H1 (cell line): Measurements from ENCODE around the gene MAPK8IP3. TPM values are rescaled to one million over a fixed set of nuclear protein-coding genes. Genes with fewer than 3 reads are reported as not detected.

Experiments used
- ASH2L ChIP-seq: fragments of 200-600, 300-600 bp; sonication (generic); IDR thresholded peaks from one replicate; pipeline ENCODE4 v1.7.1; 2017; ENCODE audit warnings: low read length
- BACH1 ChIP-seq: IDR thresholded peaks from 2 replicates; pipeline ENCODE4 v1.6.1; 2012; ENCODE audit warnings: low read length, improper control_type of control experiment
- BCL11A ChIP-seq, 2 experiments: IDR thresholded peaks; one replicate each; pipeline ENCODE4 v1.6.1; 2011; ENCODE audit warnings: low read depth in 2 of 2, low read length in 2 of 2, mild to moderate bottlenecking in 2 of 2
- CBX5 ChIP-seq: fragments of 300-800, 300-1000 bp; sonication (generic); IDR thresholded peaks from 2 replicates; pipeline ENCODE4 v1.7.1; 2016; ENCODE audit warnings: antibody characterized with exemption, low read length, low read depth
- CBX8 ChIP-seq: fragments of 300-800, 300-1000 bp; sonication (generic); IDR thresholded peaks from 2 replicates; pipeline ENCODE4 v1.7.1; 2016; ENCODE audit warnings: low read depth, low read length, borderline replicate concordance
- CREB1 ChIP-seq: IDR thresholded peaks from 2 replicates; pipeline ENCODE4 v1.6.1; 2012; ENCODE audit warnings: inconsistent platforms
- EGR1 ChIP-seq: IDR thresholded peaks from 2 replicates; pipeline ENCODE4 v1.6.1; 2011; ENCODE audit warnings: low read depth, low read length, borderline replicate concordance
- GTF2F1 ChIP-seq: IDR thresholded peaks from 2 replicates; pipeline ENCODE4 v1.6.1; 2012; ENCODE audit warnings: low read depth, low read length, improper control_type of control experiment, borderline replicate concordance
- HDAC2 ChIP-seq, 2 experiments: fragments of 300-600 bp in 1 of 2; sonication (generic) in 1 of 2; IDR thresholded peaks; 2 replicates each; pipeline ENCODE4 v1.6.1; 2011 to 2012; ENCODE audit warnings: low read depth in 2 of 2, low read length in 2 of 2, mild to moderate bottlenecking in 2 of 2, moderate library complexity in 2 of 2, borderline replicate concordance in 1 of 2, inconsistent platforms in 1 of 2
- HDAC6 ChIP-seq: IDR thresholded peaks from one replicate; pipeline ENCODE4 v1.7.1; 2012; ENCODE audit warnings: low read depth, mild to moderate bottlenecking, inconsistent platforms, low read length, moderate library complexity
- KDM1A ChIP-seq: fragments of 200-600, 300-600 bp; sonication (generic); IDR thresholded peaks from 2 replicates; pipeline ENCODE4 v1.7.1; 2016; ENCODE audit warnings: mild to moderate bottlenecking, low read length, borderline replicate concordance
- MAFK ChIP-seq: IDR thresholded peaks from 2 replicates; pipeline ENCODE4 v1.6.1; 2012; ENCODE audit warnings: low read depth, mild to moderate bottlenecking, improper control_type of control experiment, low read length
- NRF1 ChIP-seq: IDR thresholded peaks from 2 replicates; pipeline ENCODE4 v1.6.1; 2011; ENCODE audit warnings: mild to moderate bottlenecking, low read depth, low read length, improper control_type of control experiment
- PHF8 ChIP-seq: fragments of 200-600 bp; sonication (generic); conservative IDR thresholded peaks from 2 replicates; pipeline ENCODE4 v1.7.1; 2012; ENCODE audit warnings: low read depth, mild to moderate bottlenecking, inconsistent platforms, low read length, moderate library complexity
- POLR2A ChIP-seq, 2 experiments: IDR thresholded peaks; 1 replicate in 1 of 2; 2 replicates in 1 of 2; pipeline ENCODE4 v1.6.1; 2011; ENCODE audit warnings: low read depth in 2 of 2, low read length in 2 of 2, mild to moderate bottlenecking in 2 of 2; ENCODE audit errors: control extremely low read depth in 1 of 2
- POLR2AphosphoS5 ChIP-seq: IDR thresholded peaks from 2 replicates; pipeline ENCODE4 v1.6.1; 2011; ENCODE audit warnings: low read depth, low read length
- RAD21 ChIP-seq, 2 experiments: IDR thresholded peaks in 1 of 2; conservative IDR thresholded peaks in 1 of 2; 2 replicates each; pipeline ENCODE4 v1.6.1; 2011; ENCODE audit warnings: low read depth in 2 of 2, low read length in 2 of 2, improper control_type of control experiment in 1 of 2, inconsistent platforms in 1 of 2, mild to moderate bottlenecking in 1 of 2, moderate library complexity in 1 of 2
- SP2 ChIP-seq: IDR thresholded peaks from 2 replicates; pipeline ENCODE4 v1.6.1; 2012; ENCODE audit warnings: mild to moderate bottlenecking, low read length, inconsistent platforms
- TAF1 ChIP-seq: IDR thresholded peaks from 2 replicates; pipeline ENCODE4 v1.6.1; 2011; ENCODE audit warnings: mild to moderate bottlenecking, low read depth, low read length
- TAF7 ChIP-seq: optimal IDR thresholded peaks from 2 replicates; pipeline ENCODE3; 2011; ENCODE audit warnings: low read depth, mild to moderate bottlenecking, inconsistent platforms, low read length, moderate library complexity, borderline replicate concordance
- TCF12 ChIP-seq: IDR thresholded peaks from 2 replicates; pipeline ENCODE4 v1.6.1; 2011; ENCODE audit warnings: low read depth, mild to moderate bottlenecking, low read length
- polyA plus RNA-seq, 7 experiments: library from polyadenylated mRNA; depleted of rRNA in 3 of 7; stranded (reverse) in 5 of 7; unstranded in 2 of 7; fragments of >200 nt in 5 of 7; fragments of 200-250 nt in 2 of 7; gene quantifications; 1 replicate in 5 of 7; 2 replicates in 1 of 7; 4 replicates in 1 of 7; pipeline versions ENCODE4 v1.2.1 to v1.2.3, GENCODE V29; 2011 to 2013; ENCODE audit warnings: missing spikeins in 2 of 7, mixed read lengths in 2 of 7
- total RNA-seq: library from RNA; stranded (reverse); fragmentation: NEBNext Ultra II Directional; extraction: Animal tissue kit (Norgen Biotek cat#: 25700); gene quantifications from 2 replicates; pipeline ENCODE4 v1.2.1, GENCODE V29; 2021
- TF ChIP-seq, protein P1 (sequence below): IDR thresholded peaks from 2 replicates; pipeline ENCODE4 v1.6.1; 2011; ENCODE audit warnings: low read depth, mild to moderate bottlenecking, low read length; ENCODE audit not compliant: insufficient read depth

MAPK8IP3 gene
- total and polyA plus RNA-seq, 2 of the 8 experiments (the other 6 are each of a cell fraction or from before 2014, with no cell fraction given) = 16.9 to 43.4 TPM

DNA sequence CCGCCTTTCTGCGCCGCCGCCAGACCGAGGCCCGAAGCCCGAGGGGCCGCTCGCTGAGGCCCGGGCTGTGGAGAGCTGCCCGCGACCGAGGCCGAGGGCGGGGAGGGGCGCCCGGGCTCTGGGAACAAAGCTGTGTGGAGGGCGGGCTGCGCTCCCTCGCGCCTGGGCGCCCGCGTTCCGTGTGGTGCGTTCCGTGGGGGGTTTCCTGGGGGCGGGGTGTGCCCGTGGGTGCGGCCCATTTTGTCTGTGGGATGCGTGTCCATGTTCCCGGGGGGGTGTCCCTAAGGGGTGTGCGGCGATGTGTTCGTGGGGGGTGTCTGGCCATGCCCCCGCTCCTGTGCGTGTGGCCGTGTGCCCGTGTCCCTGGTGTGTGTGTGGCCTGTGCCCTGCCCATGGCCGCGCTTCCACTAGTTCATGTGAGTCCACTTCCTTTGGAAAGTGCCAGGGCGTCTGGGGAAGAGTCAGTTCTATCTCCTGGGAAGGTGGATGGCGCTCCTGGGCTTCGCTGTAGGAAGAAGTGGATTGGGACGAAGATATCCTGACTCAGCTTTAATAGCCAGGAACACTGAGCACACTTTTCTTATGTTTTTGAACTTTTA lies 27.4 kb upstream of the MAPK8IP3 start (continued):
- TF ChIP-seq CBX5 (no peak), ASH2L (peak; percentile 19), GTF2F1 (no peak), BCL11A (IDR thresholded peaks at IDR 0.05; ENCODE audit: low read depth in 2 of 2, low read length in 2 of 2) (no peak), TAF7 (no peak), HDAC6 (no peak), CBX8 (no peak), MAFK (peak; percentile 79), POLR2A (IDR thresholded peaks at IDR 0.05; ENCODE audit: control extremely low read depth in 1 of 2, low read depth in 2 of 2, low read length in 2 of 2) (peak in 1 of 2 experiments; percentile 17; a peak in 2 of 3 replicates), HDAC2 (IDR thresholded peaks at IDR 0.05; ENCODE audit: borderline replicate concordance in 1 of 2, low read depth in 2 of 2, low read length in 2 of 2) (no peak), NRF1 (no peak), SP2 (no peak), TCF12 (no peak), CREB1 (no peak), TAF1 (no peak), POLR2AphosphoS5 (peak; percentile 42; the same call in 1 of the 2 replicates), EGR1 (no peak), RAD21 (IDR thresholded peaks at IDR 0.05 in 1 of 2, conservative IDR thresholded peaks at IDR 0.05 in 1 of 2; ENCODE audit: low read depth in 2 of 2, low read length in 2 of 2) (no peak), PHF8 (peak; percentile 40; the same call in 1 of the 2 replicates), KDM1A (no peak), BACH1 (peak; percentile 25; the same call in 1 of the 2 replicates)
- TF ChIP-seq, protein P1, sequence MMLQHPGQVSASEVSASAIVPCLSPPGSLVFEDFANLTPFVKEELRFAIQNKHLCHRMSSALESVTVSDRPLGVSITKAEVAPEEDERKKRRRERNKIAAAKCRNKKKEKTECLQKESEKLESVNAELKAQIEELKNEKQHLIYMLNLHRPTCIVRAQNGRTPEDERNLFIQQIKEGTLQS = no peak
